Breast epithelium (tissue), 4 donors: ENCODE results near the gene ARSA. TPM values are rescaled to one million over a fixed set of nuclear protein-coding genes. Genes with fewer than 3 reads are reported as not detected.
"Not testable (repeated sequence)": the region's sequence is repeated elsewhere in the genome, so short reads cannot be mapped to it uniquely, and the experiment has no call there.

Experiments used
- DNase-seq, 2 donors: peaks; one replicate each; pipeline ENCODE4 v3.0.0-alpha.2; 2019; ENCODE audit warnings: low spot score in 2 of 2
- H3K27ac ChIP-seq, 2 donors: fragments of 200-600 bp; sonication (generic) in 1 of 2; one replicate each; pipeline ENCODE4 v1.5.1; 2016 to 2019; ENCODE audit warnings: mild to moderate bottlenecking in 1 of 2
- H3K27me3 ChIP-seq, 2 donors: fragments of 200-600 bp; sonication (generic) in 1 of 2; one replicate each; pipeline versions ENCODE4 v1.5.1 to v1.6.0; 2017 to 2019; ENCODE audit warnings: control low read depth in 1 of 2, mild to moderate bottlenecking in 1 of 2
- H3K36me3 ChIP-seq: fragments of 200-600 bp; one replicate; pipeline ENCODE4 v1.5.1; 2019
- H3K4me1 ChIP-seq, 2 donors: fragments of 200-600 bp; sonication (generic); one replicate each; pipeline ENCODE4 v1.5.1; 2016 to 2019; ENCODE audit warnings: control low read depth in 1 of 2
- H3K4me3 ChIP-seq, 3 donors: fragments of 200-600 bp; sonication (generic); 1 replicate in 2 of 3; 2 replicates in 1 of 3; pipeline ENCODE4 v1.5.1; 2016 to 2019; ENCODE audit warnings: mild to moderate bottlenecking in 3 of 3, moderate library complexity in 2 of 3
- H3K9me3 ChIP-seq, 2 donors: fragments of 200-600 bp; sonication (generic) in 1 of 2; one replicate each; pipeline ENCODE4 v1.5.1; 2016 to 2019; ENCODE audit warnings: control low read depth in 1 of 2
- CTCF ChIP-seq, 3 donors: fragments of 450-650 bp; IDR thresholded peaks; one replicate each; pipeline ENCODE4 v1.5.1; 2016 to 2017; ENCODE audit warnings: antibody characterized with exemption in 3 of 3, mild to moderate bottlenecking in 3 of 3, moderate library complexity in 3 of 3
- POLR2A ChIP-seq: fragments of 450-650 bp; IDR thresholded peaks from one replicate; pipeline ENCODE4 v1.6.1; 2016; ENCODE audit warnings: antibody characterized with exemption, mild to moderate bottlenecking, moderate library complexity
- POLR2AphosphoS5 ChIP-seq, 3 donors: sonication (generic); formaldehyde crosslinking; IDR thresholded peaks; one replicate each; pipeline ENCODE4 v1.6.1; 2017; ENCODE audit warnings: antibody characterized with exemption in 3 of 3
- intact Hi-C: fragments of 100-400 bp; cut with DNase I; formaldehyde crosslinking; loops from one replicate; pipeline ENCODE4 v1.15.1; 2023; ENCODE audit warnings: low total_unique reads
- total RNA-seq, 3 donors: library from RNA; depleted of rRNA; stranded (reverse); fragments of >200 nt; gene quantifications; one replicate each; pipeline ENCODE4 v1.1.0, GENCODE V29; 2016

The ARSA gene
- total RNA-seq, 3 donors from 2014 or later, result 23.8 to 39.0 (median 36.3) TPM

- TF ChIP-seq POLR2AphosphoS5 (IDR thresholded peaks at IDR 0.05), result no peak
- TF ChIP-seq CTCF (IDR thresholded peaks at IDR 0.05), result no peak
- no peak for TF ChIP-seq POLR2A
- Histone ChIP-seq H3K27ac (no peak overlapping the region), H3K9me3 (no peaks in the 10 kb centered on the region), H3K4me1 (no peaks in the 10 kb centered on the region), H3K27me3 (peaks cover 0 to 12% of the 10 kb centered on the region in 2 donors), H3K36me3 (no peaks in the 10 kb centered on the region), H3K4me3 (no peak overlapping the region)
- intact Hi-C loops, result no loop called here
- DNase-seq, result no peak
Observed at GRCh38 chr22:50641696-50642607, 14.0 kb upstream of the ARSA start.

GRCh38 chr22:50640857-50641647 is 13.1 kb upstream of the ARSA start:
- Histone ChIP-seq H3K4me3 (no peak overlapping the region), H3K27me3 (peaks cover 0 to 12% of the 10 kb centered on the region in 2 donors), H3K36me3 (no peaks in the 10 kb centered on the region), H3K9me3 (no peaks in the 10 kb centered on the region), H3K4me1 (no peaks in the 10 kb centered on the region), H3K27ac (no peak overlapping the region)
- no peak for DNase-seq
- intact Hi-C loops, result no loop called here
- TF ChIP-seq POLR2A, result no peak
- TF ChIP-seq CTCF (IDR thresholded peaks at IDR 0.05), result no peak
- no peak for TF ChIP-seq POLR2AphosphoS5 (IDR thresholded peaks at IDR 0.05)

- H3K4me3 ChIP-seq, H3K27me3 ChIP-seq, H3K27ac ChIP-seq, intact Hi-C loops, DNase-seq, H3K36me3 ChIP-seq, H3K9me3 ChIP-seq, H3K4me1 ChIP-seq: not testable (repeated sequence)
Observed at GRCh38 chr22:50640296-50640695, 12.3 kb upstream of the ARSA start.

- intact Hi-C loops, result no loop called here
- no peak overlapping the region for H3K4me3 ChIP-seq
- no peak overlapping the region for H3K27ac ChIP-seq
- no peaks in the 10 kb centered on the region for H3K9me3 ChIP-seq
- no peaks in the 10 kb centered on the region for H3K4me1 ChIP-seq
- TF ChIP-seq POLR2A (no peak), CTCF (IDR thresholded peaks at IDR 0.05) (no peak), POLR2AphosphoS5 (IDR thresholded peaks at IDR 0.05) (no peak)
- DNase-seq, result no peak
- no peaks in the 10 kb centered on the region for H3K36me3 ChIP-seq
- H3K27me3 ChIP-seq, result no peaks in the 10 kb centered on the region
Observed at GRCh38 chr22:50635591-50635990, 7.6 kb upstream of the ARSA start.

GRCh38 chr22:50633771-50634170 is 5.8 kb upstream of the ARSA start:
- Histone ChIP-seq H3K36me3 (no peaks in the 10 kb centered on the region), H3K9me3 (no peaks in the 10 kb centered on the region), H3K4me1 (peaks cover 0 to 2% of the 10 kb centered on the region in 2 donors), H3K27me3 (no peaks in the 10 kb centered on the region), H3K4me3 (no peak overlapping the region), H3K27ac (no peak overlapping the region)
- TF ChIP-seq CTCF (IDR thresholded peaks at IDR 0.05) (no peak), POLR2AphosphoS5 (IDR thresholded peaks at IDR 0.05) (no peak), POLR2A (no peak)
- no peak for DNase-seq
- intact Hi-C loops, result no loop called here
